Measurements from ENCODE around the gene CBX5.
"Not testable (repeated sequence)": the region's sequence is repeated elsewhere in the genome, so short reads cannot be mapped to it uniquely, and the experiment has no call there.

CBX5 gene

DNA sequence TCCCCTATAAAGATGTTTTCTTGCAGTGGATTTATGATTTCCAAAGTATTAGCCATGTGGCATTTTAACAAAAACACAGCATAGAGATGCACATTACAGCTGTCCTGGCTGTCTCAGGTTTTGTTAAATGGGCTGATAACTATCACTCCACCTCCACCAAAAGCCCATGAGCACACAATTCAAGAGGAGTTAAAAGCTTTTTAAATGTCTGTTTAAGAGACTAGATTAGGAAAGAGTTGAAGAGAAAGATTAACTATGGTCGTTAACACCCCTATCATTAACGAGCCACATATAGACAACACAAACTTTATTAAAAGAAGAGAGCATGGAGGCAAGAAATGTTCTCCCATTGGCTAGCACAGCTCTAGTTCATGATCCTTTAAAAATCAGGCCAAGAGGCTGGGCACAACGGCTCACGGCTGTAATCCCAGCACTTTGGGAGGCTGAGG, 14.5 kb downstream of the CBX5 start:
- DNase-seq (ENCODE audit: low read depth in 2 of 2): no peak

DNA sequence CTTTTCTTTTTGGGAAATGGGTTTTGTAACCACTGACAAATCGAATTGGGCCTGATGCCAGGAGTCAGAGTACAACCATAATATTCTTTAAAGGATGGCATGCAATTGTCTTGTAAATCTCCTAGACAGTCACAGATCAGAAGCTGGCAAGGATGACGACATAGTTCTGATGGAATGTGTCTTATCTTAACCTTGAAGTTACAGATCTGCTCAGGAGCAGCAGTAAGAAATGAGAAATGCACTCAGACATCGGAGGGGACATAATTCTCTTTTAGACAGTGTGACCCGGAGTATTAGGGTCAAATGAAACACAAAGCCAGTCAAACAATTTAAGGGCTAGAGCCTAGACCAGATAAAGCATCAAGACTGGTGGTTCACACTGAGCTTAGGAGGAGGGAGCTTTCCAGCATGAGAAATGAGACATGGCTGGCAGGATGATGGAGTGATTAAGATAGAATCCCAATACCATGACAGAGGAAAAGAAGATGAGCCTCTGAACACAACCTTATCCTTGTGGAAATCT, 17.5 kb downstream of the CBX5 start:
- no peak for DNase-seq (ENCODE audit: low read depth in 2 of 2)

DNA sequence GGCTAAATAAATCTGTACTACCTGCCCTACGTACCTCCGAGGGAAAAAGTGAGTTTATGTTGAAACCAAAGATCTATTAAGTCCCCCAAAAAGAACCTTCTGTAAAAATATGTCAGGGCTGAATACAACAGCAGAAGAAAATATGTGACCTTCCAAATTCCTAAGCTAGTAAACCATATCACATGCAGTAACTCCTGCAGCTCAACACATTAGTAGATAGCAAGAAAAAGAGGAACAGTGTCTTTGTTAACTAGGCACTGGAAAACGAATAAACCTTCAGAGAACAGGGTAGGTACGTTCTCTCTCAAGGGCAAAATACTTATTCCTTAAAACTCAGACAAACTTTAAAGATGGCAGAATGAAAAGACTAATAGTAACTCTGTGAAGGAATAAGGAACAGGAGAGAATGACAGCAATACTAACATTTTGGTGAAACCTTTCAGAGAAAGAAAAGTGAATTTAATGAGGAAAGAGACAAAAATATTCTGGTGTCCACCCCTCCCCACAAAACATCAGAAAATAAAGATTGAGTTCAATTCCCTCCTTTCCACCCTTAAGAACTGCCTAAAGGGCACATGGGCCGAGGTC, 18.0 kb downstream of the CBX5 start:
- DNase-seq (ENCODE audit: low read depth in 2 of 2): no peak

DNA sequence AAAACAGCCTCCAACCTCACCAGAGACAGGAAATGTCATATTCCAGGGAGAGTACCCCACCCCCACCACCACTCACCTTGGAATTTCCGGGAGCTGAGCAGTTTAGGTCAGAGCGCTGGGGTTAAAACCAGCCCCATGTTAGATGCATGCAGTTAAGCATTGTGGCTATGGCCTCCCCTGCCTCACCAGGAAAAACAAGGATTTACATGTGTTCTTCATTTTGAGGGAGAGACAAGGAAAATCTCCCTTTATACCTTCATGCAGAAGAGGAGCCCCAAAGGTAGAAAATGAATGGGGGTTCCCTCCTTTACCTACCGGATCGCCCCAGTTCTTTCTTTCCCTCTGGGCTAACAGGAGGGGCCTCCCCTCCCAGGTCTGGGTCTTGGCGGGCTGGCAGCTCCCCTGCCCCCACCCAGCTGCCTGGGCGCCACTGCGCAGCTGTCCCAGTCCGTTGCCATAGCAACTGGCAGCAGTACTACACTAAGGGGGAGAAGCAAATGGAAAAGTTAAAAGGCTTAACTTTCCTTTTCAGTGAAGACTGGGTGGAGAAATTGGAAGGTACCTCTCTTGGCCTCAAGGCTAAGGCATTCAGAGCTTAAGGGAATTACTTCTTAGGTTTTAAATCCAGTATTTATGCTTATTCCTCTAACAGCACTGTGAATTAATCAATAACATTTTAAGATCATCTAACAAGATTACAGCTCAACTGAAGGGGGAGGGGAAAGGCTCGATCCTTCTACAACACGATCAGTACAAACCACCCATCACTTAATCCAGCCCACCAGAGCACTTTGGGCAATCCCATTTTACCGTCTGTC, 20.5 kb downstream of the CBX5 start:
- DNase-seq (ENCODE audit: low read depth in 2 of 2): peak; percentile 79 to 82

DNA sequence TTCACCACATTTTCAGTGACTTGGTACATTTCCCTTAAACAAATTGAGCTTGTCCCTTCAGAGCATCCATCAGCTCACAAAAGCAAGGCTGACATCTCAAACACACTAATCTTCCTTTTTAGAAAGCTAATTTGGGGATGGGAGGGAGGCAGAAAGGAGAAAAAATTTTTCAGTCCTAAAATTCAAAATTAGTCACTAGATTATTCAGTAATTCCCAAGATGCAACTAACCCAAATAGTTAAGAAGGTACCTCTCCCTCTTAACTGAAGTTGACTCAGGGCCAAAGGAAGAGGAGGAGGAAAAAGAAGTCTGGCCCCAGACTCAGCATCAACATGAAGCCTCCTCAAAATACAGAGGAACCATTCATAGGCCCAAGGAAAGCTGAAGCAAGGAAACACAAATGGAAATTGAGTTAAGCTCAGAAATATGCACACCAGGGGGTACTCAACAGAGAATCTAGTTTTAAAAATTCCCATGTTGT, 21.7 kb downstream of the CBX5 start:
- DNase-seq (ENCODE audit: low read depth in 2 of 2): peak; percentile 36 to 46

DNA sequence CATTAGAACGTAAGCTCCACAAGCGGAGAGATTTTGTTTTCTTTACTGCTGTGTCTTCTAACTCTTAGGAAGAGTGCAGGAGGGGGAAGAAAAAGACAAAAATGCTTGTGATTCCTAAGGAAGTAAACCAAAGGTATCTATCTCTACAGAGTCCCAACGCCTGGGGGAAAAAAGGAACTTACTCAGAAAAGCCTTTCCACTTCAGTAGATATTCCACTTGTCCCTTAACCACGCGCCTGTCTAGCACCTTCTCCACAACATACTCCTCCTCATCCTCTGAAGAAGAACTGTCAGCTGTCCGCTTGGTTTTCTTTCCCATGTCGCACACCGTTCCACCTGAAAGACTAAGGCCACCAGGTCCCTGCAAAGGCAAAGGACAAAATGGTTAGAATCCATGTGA, 22.6 kb downstream of the CBX5 start:
- no peak for DNase-seq (ENCODE audit: low read depth in 2 of 2)

DNA sequence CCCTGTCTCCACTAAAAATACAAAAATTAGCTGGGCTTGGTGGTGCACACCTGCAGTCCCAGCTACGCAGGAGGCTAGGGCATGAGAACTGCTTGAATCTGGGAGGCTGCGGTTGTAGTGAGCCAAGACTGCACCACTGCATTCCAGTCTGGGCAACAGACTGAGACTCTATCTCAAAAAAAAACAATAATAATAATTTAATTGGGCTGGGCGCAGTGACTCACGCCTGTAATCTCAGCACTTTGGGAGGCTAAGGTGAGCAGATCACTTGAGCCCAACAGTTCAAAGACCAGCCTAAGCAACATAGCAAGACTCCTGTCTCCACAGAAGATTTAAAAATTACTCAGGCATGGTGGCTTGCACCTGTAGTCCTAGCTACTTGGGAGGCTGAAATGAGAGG, 26.7 kb downstream of the CBX5 start:
- no peak for DNase-seq (ENCODE audit: low read depth in 2 of 2)

DNA sequence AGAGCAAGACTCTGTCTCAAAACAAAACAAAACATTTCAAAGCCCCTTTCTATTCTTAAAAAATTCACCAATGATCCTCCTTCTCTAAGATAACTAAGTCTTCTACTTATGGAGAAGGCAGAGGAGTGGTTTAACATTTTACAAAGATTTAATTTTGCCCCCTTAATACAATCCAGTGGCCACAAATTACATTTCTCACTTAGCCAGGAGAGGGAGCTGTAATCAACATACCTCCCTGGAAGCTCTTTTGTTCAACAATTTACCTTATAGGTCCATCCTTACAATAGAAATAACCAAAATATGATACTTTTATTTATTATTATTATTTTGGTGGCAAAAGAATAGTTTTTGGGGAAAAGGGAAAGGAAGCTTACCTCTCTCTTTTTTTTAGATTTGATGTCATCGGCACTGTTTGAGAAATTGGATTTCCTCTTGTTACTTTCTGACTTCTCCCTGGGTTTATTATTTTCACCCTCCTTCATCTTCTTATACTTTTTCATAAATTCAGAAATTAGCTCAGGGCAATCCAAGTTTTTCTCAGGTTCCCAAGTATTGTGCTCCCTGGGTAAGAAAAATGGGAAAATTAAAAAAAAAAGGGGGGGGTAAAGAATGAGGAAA, 28.1 kb downstream of the CBX5 start:
- no peak for DNase-seq (ENCODE audit: low read depth in 2 of 2)

DNA sequence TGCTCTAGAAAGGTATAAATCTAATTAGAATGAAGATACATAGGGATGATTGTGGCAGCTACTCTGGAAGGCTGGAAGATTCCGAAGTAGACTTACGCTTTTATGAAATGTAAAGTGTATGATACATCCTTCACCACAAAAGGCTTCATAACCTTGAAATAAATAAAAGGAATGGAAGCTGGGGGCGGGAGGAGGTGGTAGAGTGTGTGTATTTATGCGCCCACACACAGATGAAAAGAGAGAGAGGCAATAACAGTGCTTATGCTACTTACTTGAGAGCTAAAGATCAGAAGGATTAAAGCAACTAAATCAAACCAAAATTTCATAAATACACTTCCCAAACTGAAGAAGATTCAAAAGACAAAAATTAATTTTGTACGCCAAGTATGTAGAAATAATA, 30.4 kb downstream of the CBX5 start:
- no peak for DNase-seq (ENCODE audit: low read depth in 2 of 2)

DNA sequence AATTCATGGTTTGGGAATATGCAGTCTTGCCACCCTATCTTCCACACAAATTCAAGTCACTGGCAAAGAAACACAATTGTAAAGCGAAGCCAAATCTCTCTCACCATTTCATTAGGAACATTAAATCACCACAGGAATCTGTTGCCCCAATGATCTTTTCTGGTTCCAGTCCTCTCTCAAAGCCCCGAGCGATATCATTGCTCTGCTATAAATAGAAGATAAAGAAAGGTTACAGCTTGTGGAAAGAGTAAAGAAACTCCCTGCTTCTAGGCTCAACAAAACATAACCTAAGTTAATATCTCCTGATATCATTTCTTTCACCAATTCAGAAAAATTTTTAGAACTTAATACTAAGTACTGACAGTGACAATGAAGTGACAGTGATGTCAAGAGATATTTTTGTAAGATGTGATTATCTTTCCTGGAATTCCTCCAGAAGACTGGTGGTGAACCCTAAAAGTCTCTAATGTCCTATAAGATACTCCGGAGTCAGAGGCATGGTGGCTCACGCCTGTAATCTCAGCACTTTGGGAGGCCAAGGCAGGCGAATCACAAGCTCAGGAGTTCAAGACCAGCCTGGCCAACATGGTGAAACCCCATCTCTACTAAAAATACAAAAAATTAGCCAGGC, 33.8 kb downstream of the CBX5 start:
- DNase-seq (ENCODE audit: low read depth in 2 of 2): no peak

DNA sequence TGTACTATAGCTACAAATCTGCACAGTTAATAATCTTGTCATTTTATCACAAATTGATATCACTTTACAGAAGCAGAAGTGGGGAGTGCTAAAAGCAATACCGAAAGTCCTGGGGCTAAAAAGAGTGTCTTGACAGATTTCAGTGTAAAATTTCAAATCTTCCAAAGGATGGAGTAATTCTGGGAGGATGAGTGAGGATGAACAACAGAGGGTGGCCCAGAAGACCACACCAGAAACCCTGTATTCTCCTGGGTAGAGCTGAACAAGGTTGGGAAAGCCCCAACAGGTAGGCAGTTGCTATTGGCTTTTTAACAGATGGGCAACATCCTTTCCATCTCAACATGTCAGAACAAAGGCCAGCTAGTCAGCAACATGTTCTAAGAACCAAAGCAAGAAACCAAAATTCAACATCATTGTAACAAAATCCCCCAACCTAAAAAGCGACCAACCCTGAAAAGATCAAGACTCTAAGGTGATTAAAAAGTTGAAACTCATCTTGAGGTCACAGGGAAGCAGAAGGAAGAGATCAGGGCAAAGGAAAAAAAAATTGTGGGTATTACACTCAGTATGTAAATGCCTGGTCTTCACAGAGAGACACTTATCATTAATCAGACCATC, 38.8 kb downstream of the CBX5 start:
- DNase-seq (ENCODE audit: low read depth in 2 of 2): no peak

DNA sequence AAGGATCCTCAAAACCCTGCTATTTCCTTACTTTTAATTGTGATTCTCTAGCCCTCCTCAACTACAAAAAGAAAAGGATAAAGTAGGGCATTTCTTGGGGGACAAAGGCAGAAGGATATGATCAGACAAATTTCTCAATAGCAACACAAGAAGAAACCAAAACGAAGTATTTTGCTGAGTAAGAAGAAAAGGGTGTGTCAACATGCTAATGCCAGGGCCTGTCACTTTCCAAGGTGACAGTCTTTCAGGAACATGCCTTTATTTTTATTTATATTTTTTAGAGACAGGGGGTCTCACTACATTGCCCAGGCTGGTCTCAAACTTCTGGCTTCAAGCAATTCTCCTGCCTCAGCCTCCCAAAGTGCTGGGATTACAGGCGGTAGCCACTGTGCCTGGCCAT, 39.8 kb downstream of the CBX5 start:
- DNase-seq (ENCODE audit: low read depth in 2 of 2): no peak

DNA sequence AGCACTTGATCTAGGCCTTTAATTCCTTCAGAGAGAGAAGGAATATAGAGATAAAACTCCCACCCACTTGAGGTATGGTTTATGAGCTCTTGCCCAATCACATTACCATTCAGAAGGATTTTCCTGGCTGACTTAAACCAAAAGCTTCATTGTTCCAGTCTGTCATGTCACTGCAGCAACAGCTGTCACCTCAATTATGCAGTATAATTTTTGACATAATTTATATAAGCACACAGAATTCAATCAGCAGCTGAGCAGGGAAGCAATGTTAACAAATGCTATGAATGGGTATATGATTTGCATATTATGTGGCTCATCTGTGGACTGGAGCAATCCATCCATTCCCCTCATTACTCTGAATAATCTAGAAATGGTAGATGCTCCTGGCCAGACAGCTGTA, 40.3 kb downstream of the CBX5 start:
- no peak for DNase-seq (ENCODE audit: low read depth in 2 of 2)

DNA sequence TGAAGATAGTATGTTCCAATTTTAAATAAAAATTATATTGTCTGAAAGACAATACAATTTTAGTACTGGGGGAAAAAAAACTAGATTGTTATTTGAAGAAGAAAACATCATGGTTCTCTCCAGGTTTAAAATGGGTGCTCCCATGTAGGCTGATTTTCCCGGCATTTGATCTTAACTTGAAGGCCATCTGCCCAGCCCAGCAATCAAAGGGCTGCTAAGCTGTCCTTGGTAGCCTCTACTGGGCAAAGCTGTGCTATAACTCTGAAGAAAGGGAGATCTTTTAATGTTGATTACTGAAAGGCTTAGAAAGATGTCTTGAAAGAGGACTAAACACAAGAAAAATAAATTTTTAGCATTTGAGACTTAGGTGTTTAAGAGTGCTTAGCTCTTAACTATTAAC, 41.4 kb downstream of the CBX5 start:
- no peak for DNase-seq (ENCODE audit: low read depth in 2 of 2)

DNA sequence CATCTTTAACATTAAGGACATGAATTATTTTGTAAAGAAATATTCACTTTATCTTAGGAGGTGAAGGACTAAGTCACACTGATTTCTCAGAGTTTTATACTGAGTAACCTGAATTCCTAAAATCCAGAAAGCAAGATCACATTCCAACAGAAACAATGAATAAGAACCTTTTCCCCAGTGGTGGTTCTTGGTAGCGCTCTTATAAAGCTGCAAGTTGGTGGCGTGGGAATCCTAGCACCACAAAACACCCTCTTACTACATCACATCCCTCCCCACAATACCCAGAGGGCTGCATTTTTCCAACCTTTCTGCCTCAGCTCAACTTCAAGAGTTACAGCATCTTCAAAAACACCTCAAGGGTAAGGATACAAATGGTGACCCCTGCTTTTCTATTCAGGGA, 47.1 kb downstream of the CBX5 start:
- peak; percentile 31 to 41 for DNase-seq (ENCODE audit: low read depth in 2 of 2)

DNA sequence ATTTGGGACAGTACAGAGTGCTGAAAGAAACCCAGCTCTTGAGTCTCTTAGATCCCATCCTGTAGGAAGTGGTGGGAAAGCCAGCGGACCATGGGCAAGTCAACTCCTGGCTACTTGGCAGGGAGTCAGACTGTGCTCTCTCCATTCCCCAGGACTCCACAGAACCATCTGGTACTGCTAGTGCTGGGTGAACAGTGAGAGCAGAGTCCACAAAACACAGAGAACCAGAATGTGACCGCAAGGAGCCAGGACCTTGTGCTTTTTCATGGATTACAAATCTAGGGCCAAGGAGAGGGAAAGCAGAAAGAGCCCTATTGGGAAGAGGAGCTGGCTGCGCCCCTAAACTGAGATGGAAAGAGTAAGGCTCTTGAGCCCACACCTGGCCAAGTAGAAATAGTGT, 48.7 kb downstream of the CBX5 start:
- not testable (repeated sequence) for DNase-seq (ENCODE audit: low read depth in 2 of 2)

DNA sequence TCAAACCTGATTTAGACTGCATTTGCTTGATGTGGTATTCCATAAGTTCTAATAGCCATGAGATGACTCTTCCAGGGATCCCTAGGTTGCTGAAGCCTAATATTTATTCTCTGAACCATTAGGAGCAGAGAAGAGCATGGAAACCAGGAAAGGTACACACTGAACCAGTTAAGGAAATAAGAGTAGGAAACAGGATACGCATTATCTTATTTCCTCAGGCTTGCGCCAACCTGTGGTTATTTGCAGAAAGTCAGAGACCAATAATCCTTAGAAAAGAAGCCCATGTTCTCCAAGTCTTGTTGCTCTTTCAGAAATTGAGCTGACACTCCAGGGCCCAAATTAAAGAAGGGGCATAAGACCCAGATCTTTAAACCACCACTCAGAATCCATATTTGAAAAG, 49.4 kb downstream of the CBX5 start:
- DNase-seq (ENCODE audit: low read depth in 2 of 2): no peak

DNA sequence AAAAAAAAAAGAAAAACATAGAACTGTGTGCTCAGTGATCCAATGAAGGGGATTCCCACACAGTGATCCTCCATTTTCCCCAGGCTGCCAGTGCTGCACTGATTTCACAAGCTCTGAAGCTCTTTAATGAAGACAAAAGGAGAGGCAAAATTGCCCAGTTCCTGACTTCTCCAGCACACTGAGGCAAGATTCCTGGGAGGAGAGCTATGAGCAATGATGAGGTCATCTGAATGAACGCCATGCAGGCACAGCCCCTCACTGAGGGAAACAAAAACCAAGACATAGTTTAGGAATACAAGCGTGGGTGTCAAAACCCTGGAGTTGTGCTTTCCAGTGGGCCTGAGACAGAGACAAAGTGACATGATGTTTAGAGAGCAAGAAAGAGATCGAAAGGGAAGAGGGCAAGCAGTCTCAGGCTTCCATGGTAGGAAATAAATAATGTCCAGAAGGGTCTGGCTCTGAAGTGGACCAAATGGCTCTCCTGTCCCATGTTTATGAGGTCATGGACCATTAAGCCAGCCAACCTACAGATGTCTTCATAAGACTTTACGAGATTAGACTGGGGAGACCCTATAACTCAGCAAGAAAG, 50.2 kb downstream of the CBX5 start:
- peak; percentile 86 to 89 for DNase-seq (ENCODE audit: low read depth in 2 of 2)

DNA sequence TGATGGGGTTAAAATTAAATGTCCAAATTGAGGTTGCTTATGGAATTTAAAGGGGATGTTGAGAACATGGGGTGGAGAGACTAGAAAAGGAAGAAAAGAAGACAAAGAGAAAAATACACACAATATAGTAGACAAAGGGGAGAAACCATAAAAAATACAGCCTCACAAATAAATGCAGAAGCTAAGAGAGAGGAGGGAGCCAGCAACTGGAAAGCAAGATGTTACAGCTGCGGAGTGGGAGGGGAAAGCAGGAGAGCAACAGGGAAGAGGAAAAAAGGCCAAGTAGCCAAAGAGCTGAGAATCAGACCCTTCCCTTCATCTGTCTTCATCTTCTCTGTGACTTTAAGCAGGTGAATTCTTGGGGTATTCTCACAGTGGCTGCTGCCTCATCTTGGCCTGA, 51.5 kb downstream of the CBX5 start:
- no peak for DNase-seq (ENCODE audit: low read depth in 2 of 2)

DNA sequence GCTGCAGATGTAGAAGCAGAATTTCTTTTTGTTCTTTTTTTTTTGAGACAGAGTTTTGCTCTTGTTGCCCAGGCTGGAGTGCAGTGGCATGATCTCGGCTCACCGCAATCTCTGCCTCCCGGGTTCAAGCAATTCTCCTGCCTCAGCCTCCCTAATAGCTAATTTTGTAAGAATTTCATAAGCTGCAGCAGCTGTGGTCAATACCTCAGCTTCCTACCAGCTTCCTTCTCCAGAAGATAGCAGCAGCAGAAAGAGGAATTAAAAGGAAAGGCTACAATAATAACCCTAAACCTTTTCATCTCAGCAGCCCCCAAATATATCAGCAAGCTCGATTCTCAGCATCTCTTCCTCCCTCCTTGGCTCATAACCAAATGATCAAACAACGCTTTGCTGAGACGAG, 52.0 kb downstream of the CBX5 start:
- DNase-seq (ENCODE audit: low read depth in 2 of 2): not testable (repeated sequence)

DNA sequence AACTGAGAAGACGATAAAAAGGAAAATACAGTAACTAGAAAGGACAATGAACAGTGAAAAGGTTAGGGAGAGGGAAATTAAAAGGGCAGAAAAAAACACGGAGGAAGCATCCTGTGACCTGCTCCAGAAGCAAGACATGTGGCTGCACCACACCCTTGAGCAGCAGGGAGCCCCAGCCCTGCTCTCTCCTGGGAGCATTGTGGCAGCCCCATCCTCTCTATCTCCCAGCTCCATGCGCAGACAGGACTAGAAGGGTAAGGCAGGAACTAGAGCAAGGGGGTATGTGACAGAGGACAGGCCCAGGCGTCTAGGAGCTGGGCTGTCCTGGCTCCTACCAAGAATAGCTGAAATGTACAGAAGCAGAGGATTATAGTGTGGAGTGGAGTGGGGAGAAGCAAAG, 52.5 kb downstream of the CBX5 start:
- DNase-seq (ENCODE audit: low read depth in 2 of 2): no peak
